Vagina (tissue), 2 donors: ENCODE results near the gene ASTN1.

ENCODE experiments used
- POLR2A ChIP-seq, 2 donors: fragments of 450-650 bp; IDR thresholded peaks; one replicate each; pipeline ENCODE4 v1.6.1; 2017; ENCODE audit warnings: antibody characterized with exemption in 2 of 2, mild to moderate bottlenecking in 2 of 2, moderate library complexity in 2 of 2
- TF ChIP-seq, protein P1 (sequence below), 3 experiments: fragments of 450-650 bp in 2 of 3; fragments of 200-600 bp in 1 of 3; sonication (generic) in 1 of 3; IDR thresholded peaks; one replicate each; pipeline ENCODE4 v1.5.1; 2017 to 2019; ENCODE audit warnings: antibody characterized with exemption in 3 of 3, mild to moderate bottlenecking in 2 of 3, moderate library complexity in 2 of 3

GRCh38 chr1:177048314-177049069 is 116.0 kb downstream of the ASTN1 start:
- TF ChIP-seq, protein P1, sequence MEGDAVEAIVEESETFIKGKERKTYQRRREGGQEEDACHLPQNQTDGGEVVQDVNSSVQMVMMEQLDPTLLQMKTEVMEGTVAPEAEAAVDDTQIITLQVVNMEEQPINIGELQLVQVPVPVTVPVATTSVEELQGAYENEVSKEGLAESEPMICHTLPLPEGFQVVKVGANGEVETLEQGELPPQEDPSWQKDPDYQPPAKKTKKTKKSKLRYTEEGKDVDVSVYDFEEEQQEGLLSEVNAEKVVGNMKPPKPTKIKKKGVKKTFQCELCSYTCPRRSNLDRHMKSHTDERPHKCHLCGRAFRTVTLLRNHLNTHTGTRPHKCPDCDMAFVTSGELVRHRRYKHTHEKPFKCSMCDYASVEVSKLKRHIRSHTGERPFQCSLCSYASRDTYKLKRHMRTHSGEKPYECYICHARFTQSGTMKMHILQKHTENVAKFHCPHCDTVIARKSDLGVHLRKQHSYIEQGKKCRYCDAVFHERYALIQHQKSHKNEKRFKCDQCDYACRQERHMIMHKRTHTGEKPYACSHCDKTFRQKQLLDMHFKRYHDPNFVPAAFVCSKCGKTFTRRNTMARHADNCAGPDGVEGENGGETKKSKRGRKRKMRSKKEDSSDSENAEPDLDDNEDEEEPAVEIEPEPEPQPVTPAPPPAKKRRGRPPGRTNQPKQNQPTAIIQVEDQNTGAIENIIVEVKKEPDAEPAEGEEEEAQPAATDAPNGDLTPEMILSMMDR (IDR thresholded peaks at IDR 0.05): no peak
- TF ChIP-seq POLR2A (IDR thresholded peaks at IDR 0.05): no peak
